ENCODE measurements around the gene MTX1. TPM values are rescaled to one million over a fixed set of nuclear protein-coding genes. Genes with fewer than 3 reads are reported as not detected.

MTX1 gene
- total and polyA plus RNA-seq, 4 donors = 25.6 to 72.1 (median 58.3) TPM

DNA sequence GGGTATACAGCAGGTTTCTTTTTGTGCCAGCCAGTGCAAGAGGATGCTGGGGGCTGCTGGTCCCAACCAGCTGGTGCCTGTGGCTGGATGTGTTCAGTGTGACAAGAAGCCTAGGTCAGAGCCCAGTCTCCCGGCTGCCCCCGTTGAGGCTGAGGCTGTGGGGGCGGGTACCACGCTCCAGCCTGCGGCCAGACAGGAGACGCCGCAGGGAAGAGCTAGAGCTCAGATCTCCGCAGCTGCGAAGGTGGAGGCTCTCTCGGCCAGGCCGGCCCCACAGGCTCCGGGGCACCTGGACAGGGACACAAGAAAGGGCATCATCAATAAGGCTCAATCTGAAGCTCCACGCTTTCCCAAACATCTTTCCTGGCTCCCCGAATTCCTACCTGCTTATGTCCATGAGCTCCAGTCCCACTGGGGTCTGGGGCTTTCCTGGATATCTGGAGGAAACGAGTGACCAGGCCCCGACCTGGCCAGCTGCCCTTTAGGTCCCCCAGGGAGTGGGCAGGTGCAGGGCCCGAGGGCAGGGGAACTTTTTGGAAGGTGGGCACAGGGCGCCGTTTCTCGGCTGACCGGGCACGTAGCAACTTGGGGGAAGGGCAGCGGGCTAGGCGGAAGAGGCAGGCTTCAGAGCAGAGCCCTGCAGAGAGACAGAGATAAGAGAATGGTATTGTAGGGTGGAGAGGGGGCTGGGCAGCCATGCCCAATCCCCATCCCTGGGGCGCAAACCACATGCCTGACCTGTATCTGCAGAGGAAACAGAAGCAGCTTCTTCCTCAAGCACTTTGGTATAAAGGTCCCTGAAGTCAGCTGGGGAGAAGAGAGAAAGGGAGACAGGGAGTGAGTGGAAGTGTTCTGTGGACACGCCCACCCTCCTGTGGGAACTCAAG is 39.4 kb downstream of the MTX1 start:
- no peaks in the 10 kb centered on the region for H3K9me3 ChIP-seq (ENCODE audit: control insufficient read depth in 4 of 4, insufficient read depth in 3 of 4, low read length in 3 of 4)
- WGBS, 2 donors = 94 to 96% methylated on average over 26 of the region's 26 CpGs
- peaks cover 0 to 11% (median 6%) of the 10 kb centered on the region in 4 donors for H3K36me3 ChIP-seq (ENCODE audit: control insufficient read depth in 4 of 4, insufficient read depth in 4 of 4, low read length in 4 of 4)
- peaks cover 0 to 28% (median 3%) of the 10 kb centered on the region in 5 donors for H3K4me1 ChIP-seq (ENCODE audit: control insufficient read depth in 5 of 5, insufficient read depth in 5 of 5, low read length in 5 of 5)
- DNase-seq (no peak), ATAC-seq (ENCODE audit: insufficient read depth, low FRiP score) (no peak)
- no peak overlapping the region for H3K9ac ChIP-seq (ENCODE audit: insufficient read depth in 1 of 2, low read length in 2 of 2)
- TF ChIP-seq, protein P1, sequence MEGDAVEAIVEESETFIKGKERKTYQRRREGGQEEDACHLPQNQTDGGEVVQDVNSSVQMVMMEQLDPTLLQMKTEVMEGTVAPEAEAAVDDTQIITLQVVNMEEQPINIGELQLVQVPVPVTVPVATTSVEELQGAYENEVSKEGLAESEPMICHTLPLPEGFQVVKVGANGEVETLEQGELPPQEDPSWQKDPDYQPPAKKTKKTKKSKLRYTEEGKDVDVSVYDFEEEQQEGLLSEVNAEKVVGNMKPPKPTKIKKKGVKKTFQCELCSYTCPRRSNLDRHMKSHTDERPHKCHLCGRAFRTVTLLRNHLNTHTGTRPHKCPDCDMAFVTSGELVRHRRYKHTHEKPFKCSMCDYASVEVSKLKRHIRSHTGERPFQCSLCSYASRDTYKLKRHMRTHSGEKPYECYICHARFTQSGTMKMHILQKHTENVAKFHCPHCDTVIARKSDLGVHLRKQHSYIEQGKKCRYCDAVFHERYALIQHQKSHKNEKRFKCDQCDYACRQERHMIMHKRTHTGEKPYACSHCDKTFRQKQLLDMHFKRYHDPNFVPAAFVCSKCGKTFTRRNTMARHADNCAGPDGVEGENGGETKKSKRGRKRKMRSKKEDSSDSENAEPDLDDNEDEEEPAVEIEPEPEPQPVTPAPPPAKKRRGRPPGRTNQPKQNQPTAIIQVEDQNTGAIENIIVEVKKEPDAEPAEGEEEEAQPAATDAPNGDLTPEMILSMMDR (IDR thresholded peaks at IDR 0.05; ENCODE audit: control extremely low read depth, extremely low read depth) = no peak
- no peak overlapping the region for H3K27ac ChIP-seq (ENCODE audit: low read depth in 1 of 2, low read length in 1 of 2)
- H3K27me3 ChIP-seq (ENCODE audit: control insufficient read depth in 3 of 3, insufficient read depth in 3 of 3, low read length in 2 of 3) = no peaks in the 10 kb centered on the region
- H3K4me3 ChIP-seq = no peak overlapping the region

DNA sequence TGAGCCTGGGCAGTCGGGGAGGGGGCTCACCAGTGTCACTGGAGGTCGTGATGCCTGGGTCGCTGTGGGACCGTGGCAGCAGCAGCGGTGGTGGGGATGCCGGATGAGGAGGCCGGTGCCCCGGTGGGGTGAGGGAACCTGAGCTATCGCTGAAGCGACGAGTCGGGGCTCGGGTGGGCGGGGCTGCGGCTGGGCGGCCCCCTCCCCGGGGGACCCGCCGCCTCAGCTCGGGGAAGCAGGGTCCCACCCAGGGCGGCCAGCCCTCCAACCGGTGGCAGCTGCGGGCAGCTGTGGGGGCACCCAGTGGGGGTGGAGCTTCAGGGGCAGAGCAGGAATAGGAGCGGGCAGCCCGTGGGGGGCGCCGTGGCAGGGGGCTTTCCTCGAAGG is 41.7 kb downstream of the MTX1 start:
- H3K4me1 ChIP-seq (ENCODE audit: control insufficient read depth in 5 of 5, insufficient read depth in 5 of 5, low read length in 5 of 5) = peaks cover 0 to 27% (median 10%) of the 10 kb centered on the region in 5 donors
- no peaks in the 10 kb centered on the region for H3K9me3 ChIP-seq (ENCODE audit: control insufficient read depth in 4 of 4, insufficient read depth in 3 of 4, low read length in 3 of 4)
- no peak for ATAC-seq (ENCODE audit: insufficient read depth, low FRiP score)
- no peaks in the 10 kb centered on the region for H3K27me3 ChIP-seq (ENCODE audit: control insufficient read depth in 3 of 3, insufficient read depth in 3 of 3, low read length in 2 of 3)
- 21 to 27% methylated on average over 25 to 28 of the region's 28 CpGs for WGBS, 2 donors
- TF ChIP-seq, protein P1 (IDR thresholded peaks at IDR 0.05; ENCODE audit: control extremely low read depth, extremely low read depth) = no peak
- peaks cover 0 to 11% (median 6%) of the 10 kb centered on the region in 4 donors for H3K36me3 ChIP-seq (ENCODE audit: control insufficient read depth in 4 of 4, insufficient read depth in 4 of 4, low read length in 4 of 4)
- no peak for DNase-seq
- H3K27ac ChIP-seq (ENCODE audit: low read depth in 1 of 2, low read length in 1 of 2) = no peak overlapping the region
- H3K4me3 ChIP-seq = no peak overlapping the region
- no peak overlapping the region for H3K9ac ChIP-seq (ENCODE audit: insufficient read depth in 1 of 2, low read length in 2 of 2)

DNA sequence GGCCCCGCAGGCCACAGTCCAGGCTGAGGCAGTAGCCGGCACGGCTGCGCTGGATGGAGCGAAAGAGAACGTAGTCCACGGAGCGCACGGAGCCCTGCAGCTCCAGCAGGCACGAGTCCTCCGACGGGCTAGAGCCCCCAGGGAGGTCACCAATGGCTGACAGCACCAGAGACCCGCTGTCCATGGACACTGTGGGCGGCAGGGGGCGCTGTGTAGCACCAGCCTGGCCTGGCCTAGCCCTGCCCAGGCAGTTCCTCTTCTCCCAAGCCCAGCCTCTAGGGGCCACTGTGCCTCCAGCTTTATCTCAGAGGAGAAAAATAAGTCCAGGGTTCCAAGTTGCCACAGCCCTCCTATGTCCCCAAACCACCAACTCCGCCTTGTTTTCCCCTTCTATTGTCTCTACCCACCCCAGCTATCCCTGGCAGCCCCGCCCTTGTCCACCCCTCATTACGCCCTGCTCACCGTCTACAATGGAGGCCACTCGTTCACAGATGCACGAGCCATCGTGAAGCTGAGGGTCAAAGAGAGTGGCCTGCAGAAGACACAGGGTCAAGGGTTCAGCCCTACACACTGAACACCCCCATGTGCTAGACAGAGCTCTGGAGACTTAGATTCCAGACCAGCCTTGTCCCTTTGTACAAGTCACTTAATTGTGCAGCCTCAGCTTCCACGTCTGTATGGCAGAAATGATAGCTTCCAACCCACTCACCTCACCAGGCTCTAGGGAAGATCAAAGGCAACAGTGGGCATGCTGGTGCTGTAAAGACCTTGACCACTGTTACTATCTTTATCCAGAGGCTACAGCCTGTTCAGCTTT is 42.3 kb downstream of the MTX1 start:
- WGBS, 2 donors = 18 to 21% methylated on average over 22 to 23 of the region's 23 CpGs
- Histone ChIP-seq H3K9ac (ENCODE audit: insufficient read depth in 1 of 2, low read length in 2 of 2) (no peak overlapping the region), H3K36me3 (ENCODE audit: control insufficient read depth in 4 of 4, insufficient read depth in 4 of 4, low read length in 4 of 4) (peaks cover 0 to 11% (median 6%) of the 10 kb centered on the region in 4 donors), H3K9me3 (ENCODE audit: control insufficient read depth in 4 of 4, insufficient read depth in 3 of 4, low read length in 3 of 4) (no peaks in the 10 kb centered on the region), H3K27me3 (ENCODE audit: control insufficient read depth in 3 of 3, insufficient read depth in 3 of 3, low read length in 2 of 3) (no peaks in the 10 kb centered on the region), H3K4me3 (no peak overlapping the region), H3K4me1 (ENCODE audit: control insufficient read depth in 5 of 5, insufficient read depth in 5 of 5, low read length in 5 of 5) (peaks cover 0 to 27% (median 10%) of the 10 kb centered on the region in 5 donors), H3K27ac (ENCODE audit: low read depth in 1 of 2, low read length in 1 of 2) (no peak overlapping the region)
- peak; percentile 92 for ATAC-seq (ENCODE audit: insufficient read depth, low FRiP score)
- DNase-seq = peak; percentile 95 to 96 (median 95)
- TF ChIP-seq, protein P1 (IDR thresholded peaks at IDR 0.05; ENCODE audit: control extremely low read depth, extremely low read depth) = peak; percentile 100
